Fibroblast of the aortic adventitia (primary cell): ENCODE results near the gene CERS1. TPM values are rescaled to one million over a fixed set of nuclear protein-coding genes. Genes with fewer than 3 reads are reported as not detected.

Experiments used
- DNase-seq: peaks from one replicate; pipeline ENCODE4 v3.0.0-alpha.2; 2010; ENCODE audit warnings: low read depth
- H3K4me3 ChIP-seq: 2 replicates; pipeline ENCODE4 v1.5.1; 2011; ENCODE audit warnings: low read depth, mild to moderate bottlenecking, control low read depth, low read length, moderate library complexity
- total RNA-seq: library from RNA; depleted of rRNA; stranded (reverse); fragments of >200 nt; gene quantifications from 2 replicates; pipeline ENCODE4 v1.2.3, GENCODE V29; 2012; ENCODE audit warnings: low replicate concordance
- TF ChIP-seq, protein P1 (sequence below): IDR thresholded peaks from 2 replicates; pipeline ENCODE4 v1.5.1; 2011; ENCODE audit warnings: mild to moderate bottlenecking, low read length, control low read depth, inconsistent platforms; ENCODE audit not compliant: insufficient read depth

CERS1 gene
- total RNA-seq, 1 donor: 1.6 TPM

- no peak for DNase-seq
- no peak overlapping the region for H3K4me3 ChIP-seq
- TF ChIP-seq, protein P1, sequence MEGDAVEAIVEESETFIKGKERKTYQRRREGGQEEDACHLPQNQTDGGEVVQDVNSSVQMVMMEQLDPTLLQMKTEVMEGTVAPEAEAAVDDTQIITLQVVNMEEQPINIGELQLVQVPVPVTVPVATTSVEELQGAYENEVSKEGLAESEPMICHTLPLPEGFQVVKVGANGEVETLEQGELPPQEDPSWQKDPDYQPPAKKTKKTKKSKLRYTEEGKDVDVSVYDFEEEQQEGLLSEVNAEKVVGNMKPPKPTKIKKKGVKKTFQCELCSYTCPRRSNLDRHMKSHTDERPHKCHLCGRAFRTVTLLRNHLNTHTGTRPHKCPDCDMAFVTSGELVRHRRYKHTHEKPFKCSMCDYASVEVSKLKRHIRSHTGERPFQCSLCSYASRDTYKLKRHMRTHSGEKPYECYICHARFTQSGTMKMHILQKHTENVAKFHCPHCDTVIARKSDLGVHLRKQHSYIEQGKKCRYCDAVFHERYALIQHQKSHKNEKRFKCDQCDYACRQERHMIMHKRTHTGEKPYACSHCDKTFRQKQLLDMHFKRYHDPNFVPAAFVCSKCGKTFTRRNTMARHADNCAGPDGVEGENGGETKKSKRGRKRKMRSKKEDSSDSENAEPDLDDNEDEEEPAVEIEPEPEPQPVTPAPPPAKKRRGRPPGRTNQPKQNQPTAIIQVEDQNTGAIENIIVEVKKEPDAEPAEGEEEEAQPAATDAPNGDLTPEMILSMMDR: no peak
These were observed 2.2 kb downstream of the CERS1 start for GRCh38 chr19:18893587-18894253.

DNA sequence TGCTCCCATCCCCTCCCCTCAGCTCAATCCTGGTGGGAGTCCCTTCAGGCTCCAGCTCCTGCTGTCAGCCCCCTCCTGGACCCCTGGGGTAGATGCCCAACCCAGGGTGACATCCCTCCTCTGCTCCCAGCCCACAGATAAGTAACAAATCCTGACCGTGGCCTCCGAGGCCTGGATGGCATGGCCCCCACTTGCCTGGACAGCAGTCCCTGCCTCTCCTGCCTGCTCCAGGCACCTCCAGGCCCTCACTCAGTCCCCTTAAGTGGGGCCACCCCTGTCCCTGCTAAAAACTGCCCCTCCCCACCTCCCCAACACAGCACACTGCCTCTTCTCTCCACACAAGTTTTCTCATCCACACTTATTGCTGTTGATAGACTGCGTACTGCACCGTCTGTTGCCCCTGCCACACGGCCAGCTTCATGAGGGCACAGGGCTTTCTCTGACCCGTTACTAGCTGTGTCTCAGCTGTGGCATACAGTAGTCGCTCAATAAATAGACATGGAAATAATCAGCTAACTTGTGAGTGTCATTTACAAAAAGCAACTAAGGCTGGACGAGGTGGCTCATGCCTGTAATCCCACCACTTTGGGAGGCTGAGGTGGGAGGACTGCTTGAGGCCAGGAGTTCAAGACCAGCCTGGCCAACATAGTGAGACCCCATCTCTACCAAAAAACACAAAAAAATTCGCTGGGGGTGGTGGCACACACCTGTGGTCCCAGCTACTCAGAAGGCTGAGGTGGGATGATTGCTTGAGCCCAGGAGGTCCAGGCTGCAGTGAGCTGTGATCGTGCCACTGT lies 5.8 kb downstream of the CERS1 start:
- no peak overlapping the region for H3K4me3 ChIP-seq
- DNase-seq: no peak
- TF ChIP-seq, protein P1: no peak

- DNase-seq: no peak
- no peak overlapping the region for H3K4me3 ChIP-seq
- TF ChIP-seq, protein P1: no peak
These were observed 9.0 kb downstream of the CERS1 start for GRCh38 chr19:18886972-18887371.

DNA sequence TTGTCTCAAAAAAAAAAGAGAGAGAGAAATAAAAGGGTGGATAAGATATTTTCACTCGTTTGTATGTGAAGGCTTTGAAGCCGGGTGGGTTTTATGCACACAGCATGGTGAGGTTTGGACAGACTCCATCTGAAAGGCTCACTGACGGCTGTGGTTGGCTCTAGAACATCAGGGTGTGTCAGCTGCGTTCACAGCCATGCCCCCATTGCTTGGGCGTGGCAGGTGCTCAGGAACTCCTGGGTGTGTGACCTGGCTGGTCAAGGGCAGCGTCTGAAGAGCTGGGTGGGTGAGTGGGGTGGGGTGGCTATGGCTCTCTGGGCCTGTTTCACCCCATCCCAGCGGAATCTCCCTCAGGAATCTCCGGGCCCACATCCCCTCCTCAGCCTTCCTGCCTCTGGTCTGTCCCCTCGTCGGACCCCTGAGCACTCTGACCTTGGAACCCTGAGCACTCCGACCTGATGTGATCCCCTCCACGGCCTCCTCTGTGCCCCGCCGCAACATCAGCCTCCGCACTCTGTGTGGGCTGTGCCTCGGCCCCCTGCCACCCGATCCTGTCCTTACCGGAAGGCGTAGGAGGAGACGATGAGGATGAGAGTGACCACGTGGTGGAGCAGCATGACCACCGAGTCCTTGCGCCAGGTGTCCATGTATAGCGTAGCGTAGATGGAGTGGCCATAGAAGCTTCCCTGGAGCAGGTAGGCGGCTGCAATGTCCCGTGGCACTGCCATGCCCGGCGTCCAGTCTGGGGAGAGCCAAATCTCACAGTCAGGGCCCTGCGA lies 12.2 kb downstream of the CERS1 start:
- H3K4me3 ChIP-seq: no peak overlapping the region
- no peak for DNase-seq
- TF ChIP-seq, protein P1: no peak

GRCh38 chr19:18881491-18881890 lies 14.5 kb downstream of the CERS1 start:
- no peak for DNase-seq
- H3K4me3 ChIP-seq: no peak overlapping the region
- TF ChIP-seq, protein P1: no peak

- DNase-seq: no peak
- TF ChIP-seq, protein P1: no peak
These were observed 16.2 kb downstream of the CERS1 start for GRCh38 chr19:18879579-18880373.

More at GRCh38 chr19:18879579-18880373, 16.2 kb downstream of the CERS1 start:
- H3K4me3 ChIP-seq: no peak overlapping the region
